ENCODE data around the gene DNASE1L1.

The DNASE1L1 gene

DNA sequence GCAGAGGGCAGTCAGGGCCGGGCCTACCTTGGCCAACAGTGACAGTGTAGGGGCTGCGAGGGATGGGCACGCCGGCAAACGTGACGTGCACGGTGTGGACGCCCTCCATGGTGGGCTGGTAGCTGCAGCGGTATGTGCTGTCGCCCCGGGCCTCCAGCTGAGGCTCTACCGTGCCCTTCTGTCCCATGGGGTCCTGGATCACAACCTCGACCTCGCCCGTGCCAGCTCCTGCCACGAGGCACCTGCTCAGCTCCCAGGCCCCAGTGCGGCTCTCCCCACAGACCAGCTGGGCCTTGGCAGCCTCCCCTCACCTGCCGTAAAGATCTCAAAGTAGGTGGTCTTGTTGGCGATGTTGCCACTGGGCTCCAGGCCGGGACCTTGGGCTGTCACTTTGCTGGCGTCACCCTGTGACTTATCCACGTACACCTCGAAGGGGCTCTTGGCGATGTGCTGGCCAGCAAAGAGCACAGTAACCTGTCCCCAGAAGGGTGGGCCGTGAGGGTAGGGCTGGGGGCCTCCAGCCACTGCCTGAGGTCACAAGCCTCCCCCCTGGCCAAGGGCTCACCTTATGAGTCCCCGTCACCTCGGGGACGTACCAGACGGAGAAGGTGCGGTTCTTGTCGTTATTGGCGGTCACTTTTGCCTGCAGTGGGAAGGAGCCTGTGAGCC is 42.9 kb downstream of the DNASE1L1 start:
- DNase-seq, result no peak

DNA sequence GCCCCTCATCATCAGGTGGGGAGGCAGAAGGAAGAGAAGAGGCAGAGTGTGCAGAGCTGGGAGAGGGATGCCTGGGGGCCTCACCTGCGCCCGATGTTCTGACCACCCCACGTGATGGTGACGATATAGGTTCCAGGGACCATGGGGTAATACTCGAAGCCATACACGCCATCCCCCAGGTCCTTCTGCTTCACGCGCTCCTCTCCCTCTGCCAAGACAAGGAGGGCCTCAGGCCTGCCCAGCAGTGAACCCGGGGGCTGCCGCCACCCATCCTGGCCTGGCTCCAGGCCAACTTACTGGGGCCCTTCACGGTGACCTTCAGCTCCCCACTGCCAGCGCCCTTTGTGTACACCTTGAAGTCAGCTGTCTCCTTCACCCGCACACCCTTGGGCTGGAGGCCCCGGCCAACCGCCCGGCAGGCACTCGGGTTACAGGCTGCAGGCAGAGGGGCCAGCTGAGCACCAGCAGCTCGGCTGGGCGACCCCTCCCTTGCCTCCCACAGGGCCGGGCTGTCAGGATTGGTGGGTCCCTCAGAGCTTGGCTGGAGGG is 43.9 kb downstream of the DNASE1L1 start:
- DNase-seq, result no peak

DNA sequence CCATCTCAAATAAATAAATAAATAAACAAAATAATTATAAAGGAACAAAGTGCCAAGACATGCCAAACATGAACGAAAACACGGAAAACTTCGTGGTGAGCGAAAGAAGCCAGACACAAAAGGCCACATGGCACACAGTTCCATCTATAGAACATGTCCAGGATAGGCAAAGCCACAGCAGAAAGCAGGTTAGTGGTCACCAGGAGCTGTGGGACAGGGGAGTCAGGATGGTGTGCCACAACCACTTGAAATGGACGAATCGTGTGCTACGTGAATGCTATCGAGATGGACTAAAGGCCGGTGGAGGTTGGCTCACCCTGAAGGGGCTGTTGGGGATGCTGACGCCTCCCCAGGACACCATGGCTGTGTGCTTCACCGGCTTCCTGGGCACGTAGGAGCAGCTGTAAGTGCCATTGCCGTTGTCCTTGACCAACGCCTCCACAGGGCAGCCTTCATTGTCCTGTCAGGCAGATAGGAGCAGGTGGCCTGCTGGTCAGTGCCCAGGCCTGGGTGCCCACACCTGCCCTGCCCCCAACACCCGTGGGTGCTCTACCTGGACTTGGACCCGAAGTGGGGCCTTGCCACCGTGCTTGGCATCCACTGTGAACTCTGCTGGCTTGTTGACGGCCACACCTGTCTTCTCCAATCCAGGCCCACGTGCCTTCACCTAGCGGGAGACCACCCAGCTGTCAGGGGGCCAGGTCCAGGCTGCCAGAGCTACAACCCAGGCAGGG is 45.2 kb downstream of the DNASE1L1 start:
- no peak for DNase-seq

DNA sequence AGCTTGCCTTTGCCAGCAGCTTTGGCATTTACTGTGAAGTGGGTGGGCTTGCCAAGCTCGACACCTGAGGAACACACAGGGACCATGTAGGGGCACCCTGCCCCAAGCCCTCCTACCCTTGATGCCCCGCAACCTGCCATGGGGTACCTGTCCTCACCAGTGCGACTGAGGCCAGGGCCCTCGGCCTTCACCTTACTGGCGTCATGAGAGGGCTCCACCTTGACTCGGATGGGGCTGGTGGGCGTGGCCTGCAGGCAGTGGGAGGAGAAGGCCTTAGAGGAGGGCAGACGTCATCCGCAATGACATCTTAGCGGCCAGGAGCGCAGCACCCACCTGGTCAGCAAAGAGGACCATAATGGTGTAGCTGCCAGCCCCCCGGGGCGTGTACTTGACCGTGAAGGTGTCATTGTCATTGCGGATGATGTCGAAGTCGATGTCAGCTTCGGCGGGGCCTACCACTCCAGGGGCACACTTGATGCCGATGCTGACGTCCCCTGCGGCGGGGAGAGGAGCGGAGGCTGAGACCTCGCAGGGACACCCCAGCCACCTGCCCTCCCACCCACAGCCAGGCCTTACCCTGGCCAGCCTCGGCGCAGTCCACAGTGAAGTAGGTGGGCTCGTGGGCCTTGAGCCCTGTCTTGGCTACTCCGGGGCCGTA is 46.8 kb downstream of the DNASE1L1 start:
- no peak for DNase-seq

DNA sequence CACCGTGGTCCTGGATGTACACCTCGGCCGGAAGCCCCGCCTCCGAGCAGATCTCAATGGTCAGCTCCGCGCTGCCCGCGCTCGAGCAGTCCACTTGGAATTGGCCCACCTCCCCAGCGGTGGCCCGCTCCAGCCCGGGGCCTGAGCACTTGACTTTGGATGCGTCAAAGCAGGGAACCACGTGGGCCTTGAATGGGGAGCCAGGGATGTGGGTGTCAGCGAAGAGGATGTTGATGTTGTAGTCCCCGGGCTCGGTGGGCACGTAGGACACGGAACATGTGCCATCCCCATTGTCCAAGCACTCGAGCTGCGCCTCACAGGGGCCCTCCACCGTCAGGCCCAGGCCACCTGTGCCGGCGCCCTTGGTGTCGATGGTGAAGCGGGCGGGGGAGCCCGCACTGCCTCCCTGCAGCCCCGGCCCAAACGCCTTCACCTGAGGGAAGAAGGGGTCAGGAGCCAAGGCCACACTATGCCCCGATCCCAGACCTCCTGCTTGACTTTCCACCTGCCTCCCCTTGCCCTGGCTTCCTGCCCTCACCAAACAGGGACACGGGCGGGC is 48.8 kb downstream of the DNASE1L1 start:
- no peak for DNase-seq

DNA sequence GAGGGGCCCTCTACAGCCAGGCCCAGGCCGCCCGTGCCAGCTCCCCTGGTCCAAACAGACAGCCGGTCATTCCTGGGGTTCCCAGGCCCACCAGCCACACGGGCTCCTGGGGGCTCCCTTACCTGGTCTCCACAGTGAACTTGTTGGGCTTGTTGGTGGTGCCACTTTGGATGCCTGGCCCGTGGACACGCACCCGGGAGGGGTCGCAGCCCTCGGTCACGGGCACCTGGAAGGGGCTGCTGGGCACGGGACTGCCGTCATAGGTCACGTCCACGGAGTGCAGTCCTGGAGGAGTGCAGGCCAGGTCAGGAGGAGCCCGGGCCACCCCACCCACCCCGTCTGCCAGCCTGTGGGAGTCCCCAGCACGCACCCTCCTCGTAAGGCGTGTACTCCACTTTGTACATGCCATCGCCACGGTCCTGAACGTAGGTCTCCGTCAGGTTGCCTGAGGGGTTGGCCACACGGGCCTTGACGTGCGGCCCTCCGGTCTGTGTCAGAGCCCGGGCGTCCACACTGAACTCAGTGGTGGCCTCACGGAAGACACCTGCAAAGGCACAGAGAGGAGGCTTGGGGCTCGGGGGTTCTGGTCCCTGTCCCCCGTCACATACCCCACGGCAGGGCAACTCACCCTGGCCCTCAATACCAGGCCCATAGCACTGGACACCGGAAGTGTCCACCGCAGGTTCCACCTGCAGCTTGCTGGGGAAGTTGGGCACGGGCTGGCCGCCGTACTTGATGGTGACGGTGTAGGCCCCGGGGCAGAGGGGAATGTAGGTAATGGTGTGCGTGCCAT is 49.5 kb downstream of the DNASE1L1 start:
- DNase-seq, result no peak

DNA sequence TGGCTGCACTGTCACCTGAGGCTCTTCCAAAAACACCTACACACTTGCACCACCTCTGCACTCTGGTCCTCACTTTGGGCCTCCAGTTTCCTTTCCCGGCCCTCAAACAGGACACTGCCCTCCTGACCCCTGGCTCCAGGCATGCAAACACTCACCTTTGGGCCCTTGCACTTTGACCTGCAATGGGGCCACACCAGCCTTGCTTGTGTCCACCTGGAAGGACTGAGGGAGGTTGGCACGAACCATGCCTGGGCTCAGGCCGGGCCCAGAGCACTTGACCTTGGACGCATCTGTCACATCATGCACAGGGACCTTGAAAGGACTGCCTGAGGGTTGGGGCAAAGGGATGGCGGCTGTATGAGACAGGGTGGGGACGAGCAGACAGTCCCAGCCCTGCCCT is 50.2 kb downstream of the DNASE1L1 start:
- no peak for DNase-seq

DNA sequence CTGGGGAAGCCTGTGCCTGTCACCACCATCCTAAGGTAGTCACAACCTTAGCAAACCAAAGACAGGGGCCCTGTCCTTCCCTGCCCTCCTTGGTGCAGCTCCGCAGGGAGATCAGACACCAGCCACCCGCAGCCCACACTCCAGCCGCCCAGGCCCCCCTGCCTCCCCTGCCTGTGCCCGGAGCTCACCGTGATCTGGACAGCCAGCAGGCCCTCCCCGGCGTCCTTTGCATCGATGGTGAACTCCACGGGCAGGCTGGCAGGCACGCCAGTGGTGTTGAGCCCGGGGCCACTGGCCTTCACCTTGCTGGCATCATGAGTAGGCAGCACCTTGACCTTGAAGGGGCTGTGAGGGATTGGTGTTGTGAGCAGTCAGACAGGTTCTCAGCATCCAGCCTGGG is 51.0 kb downstream of the DNASE1L1 start:
- no peak for DNase-seq

DNA sequence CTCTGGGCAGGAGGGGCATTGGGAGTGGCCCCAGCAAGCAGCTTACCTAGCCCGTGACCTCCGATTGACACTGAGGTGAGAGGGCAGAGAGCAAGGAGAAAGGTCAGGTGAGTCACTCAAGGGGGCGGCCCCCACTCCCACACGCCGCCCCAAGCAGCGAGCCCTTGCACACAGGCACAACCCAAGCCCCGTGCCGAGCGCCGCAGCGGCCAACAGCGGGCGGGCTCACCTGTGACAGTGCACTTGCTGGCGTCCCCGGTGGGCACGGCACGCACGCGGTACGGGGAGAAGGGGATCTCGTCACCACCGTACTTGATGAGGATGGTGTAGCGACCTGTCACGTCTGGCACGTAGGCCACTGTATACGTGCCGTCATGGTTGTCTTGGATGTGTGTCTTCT is 51.8 kb downstream of the DNASE1L1 start:
- no peak for DNase-seq

DNA sequence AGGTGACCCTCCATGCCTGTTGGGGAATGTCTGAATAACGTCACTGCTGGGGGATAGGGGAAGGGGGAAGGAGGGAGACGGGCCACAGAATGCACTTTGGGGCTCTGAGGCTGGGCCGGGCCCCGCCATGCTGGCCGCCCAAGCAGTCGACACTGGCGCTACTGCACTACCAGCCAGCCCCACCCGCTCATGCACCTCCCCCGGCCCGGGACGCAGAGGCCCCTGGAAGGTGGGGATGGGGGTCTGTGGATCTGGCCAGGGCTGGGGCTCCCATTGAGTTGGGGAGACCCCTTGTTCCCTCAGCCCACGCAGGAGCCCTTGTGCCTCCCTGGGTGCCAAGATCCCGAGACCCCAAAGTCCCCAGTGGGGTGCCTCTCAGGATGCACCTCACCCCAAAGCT is 52.5 kb downstream of the DNASE1L1 start:
- no peak for DNase-seq

DNA sequence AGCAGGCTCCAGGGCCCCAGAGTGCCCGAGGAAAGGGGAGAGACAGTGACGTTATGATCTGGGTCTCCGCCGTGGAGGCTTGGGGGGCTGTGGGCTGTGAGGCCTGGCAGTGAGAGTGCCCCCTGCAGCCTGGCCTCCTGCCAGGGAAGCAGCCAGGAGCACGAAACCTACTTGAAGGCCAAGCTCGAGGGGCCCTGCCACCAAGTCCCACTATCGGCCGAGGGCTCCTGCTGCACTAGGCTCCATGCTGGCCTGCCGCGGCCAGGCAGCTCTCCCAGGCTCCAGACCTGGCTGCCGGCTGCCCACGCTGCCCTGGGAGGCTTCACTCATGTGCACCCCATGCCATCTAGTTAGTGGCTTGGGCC is 53.3 kb downstream of the DNASE1L1 start:
- no peak for DNase-seq

DNA sequence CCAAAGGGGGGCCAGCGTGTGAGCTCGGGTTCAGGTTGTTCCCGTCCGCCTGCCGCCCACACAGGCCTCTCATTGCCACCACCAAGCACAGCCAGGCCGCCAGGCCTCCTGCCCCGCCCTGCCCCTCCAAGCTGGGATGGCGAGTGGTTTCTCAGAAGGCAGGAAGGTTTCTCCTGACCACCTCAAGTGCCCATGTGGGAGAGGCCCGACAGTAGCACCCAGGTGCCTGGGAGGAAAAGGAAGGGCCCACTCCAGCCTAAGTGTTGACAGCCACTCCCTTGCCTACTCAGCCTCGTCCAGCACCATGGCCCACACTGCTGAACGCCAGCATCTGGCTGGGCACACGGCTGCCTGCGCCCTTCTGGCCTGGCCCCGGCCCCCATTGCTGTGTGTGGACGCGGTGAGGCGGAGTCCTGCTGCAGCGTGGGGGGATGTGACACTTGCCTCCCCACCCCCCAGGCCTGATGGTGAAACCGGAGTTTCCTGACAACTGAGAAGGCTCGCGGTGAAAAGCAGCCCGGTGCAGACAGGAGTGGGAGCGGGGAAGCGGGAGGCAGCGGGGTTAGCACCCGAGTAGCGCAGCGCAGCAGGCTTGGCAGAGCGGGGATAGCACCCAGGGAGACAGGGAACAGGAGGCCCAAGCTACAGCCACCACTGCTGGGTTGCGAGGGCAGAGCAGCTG is 53.8 kb downstream of the DNASE1L1 start:
- DNase-seq, result no peak

DNA sequence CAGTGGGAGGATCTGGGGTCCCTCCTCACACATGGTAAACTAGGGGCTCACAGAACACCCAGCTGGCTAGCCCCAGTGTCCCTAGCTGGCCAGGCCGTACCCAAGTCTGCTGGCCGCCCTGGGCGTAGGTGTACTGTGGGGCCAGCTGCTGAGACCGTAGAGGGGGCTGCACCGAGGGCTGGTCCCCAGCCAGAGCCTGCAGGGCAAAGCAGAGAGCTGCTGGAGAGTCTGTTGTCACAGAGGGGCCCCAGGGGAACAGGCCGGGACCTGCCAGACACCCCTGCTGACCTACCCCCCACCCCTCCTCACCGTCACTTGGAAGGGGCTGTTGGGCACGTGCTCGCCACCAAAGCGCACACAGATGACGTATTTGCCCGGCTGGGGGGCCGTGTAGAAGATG is 54.5 kb downstream of the DNASE1L1 start:
- no peak for DNase-seq

DNA sequence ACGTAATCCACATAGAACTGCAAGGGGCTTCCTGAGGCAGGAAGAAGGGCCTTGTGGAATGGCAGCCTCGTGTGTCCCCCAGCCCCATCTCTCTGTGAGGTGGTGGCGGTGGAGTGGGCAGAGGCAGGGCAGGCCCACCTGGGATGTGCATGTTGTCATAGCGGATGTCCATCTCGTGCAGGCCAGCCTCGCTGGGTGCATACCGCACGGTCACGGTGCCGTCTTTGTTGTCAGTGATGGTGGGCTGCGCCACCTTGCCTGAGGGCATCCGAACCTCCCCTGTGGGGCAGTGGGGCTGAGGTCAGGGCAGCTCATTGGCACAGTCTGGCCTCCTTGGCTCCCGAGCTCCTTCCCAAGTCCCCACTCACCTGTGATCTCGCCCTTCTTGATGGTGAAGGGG is 55.0 kb downstream of the DNASE1L1 start:
- DNase-seq, result no peak

DNA sequence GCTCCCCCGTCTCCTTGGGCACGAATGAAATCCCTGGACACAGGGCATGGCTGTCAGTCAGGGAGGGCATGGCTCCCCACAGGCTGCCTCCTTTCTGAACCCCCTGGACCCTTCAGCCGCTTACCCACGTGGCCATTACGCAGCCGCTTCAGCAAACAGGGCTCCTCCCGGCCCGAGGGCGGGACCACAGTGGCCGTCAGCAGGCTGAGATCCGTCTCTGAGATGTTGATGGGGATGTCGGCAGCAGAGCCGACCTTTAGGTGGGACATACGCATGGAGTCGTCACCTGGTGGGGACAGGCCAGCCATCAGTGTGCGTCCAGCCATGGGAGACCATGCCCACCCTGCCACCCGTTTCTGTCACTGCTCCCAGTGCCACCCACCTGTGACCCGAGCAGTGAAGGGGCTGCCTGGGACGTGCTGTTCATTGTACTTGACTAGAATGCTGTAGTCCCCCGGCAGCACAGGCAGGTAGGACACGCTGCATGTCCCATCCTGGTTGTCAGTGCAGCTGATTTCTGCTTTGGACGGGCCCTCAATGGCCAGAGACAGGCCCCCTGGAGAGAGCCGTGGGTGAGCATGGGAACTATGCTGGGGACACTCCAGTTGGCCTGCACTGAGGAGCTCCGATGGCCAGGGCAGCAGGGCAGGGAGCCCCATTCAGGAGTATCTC is 55.7 kb downstream of the DNASE1L1 start:
- no peak for DNase-seq

DNA sequence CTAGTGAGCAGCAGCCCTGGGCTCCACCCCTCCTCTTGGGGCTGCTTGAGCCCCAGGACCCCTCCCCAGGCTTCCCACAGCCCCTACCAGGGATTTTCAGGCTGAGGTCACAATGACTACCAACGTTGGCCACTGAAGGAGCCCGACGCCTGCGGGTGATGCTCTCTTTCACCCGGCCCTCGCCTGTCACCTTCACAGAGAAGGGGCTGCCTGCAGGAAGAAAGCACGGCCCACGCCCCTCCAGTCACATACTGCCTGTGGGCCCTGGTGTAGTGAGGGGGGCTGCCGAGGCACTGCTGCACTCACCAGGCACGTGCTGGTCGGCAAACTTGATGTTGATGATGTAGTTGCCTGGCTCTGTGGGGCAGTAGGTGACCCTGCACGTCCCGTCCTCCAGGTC is 56.6 kb downstream of the DNASE1L1 start:
- DNase-seq, result no peak

DNA sequence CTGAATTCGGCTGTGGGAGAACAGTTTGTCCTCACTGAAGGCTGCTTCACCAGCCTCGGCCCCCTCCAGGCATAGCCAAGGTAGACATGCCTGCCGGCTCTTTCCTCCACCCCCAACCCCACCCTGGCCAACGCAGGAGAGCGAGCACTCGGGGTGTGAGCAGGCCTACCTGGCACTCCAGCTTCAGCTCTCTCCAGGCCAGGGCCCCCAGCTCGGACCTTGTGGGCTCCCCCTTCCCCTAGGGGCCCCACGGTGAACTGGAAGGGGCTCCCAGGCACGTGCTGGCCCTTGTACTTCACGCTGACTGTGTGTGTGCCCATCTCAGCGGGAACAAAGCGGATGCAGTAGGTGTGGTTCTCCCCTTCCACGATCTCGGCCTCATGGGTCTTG is 57.0 kb downstream of the DNASE1L1 start:
- no peak for DNase-seq
